Smooth muscle cell (in vitro differentiated cells): ENCODE results near the gene RTN4. TPM values are rescaled to one million over a fixed set of nuclear protein-coding genes. Genes with fewer than 3 reads are reported as not detected.

Source experiments
- DNase-seq: peaks from one replicate; lab custom pipeline; 2025; ENCODE audit not compliant: unreplicated experiment; lab: John Stamatoyannopoulos, UW
- H2AFZ ChIP-seq: fragments of 200-600 bp; sonication (generic); 2 replicates; pipeline ENCODE4 v1.6.0; 2016; ENCODE audit warnings: antibody characterized with exemption, low read depth, mild to moderate bottlenecking
- H3F3A ChIP-seq: fragments of 200-600 bp; sonication (generic); 2 replicates; pipeline ENCODE4 v1.6.0; 2017; ENCODE audit warnings: antibody characterized with exemption, low read depth
- H3K27ac ChIP-seq: fragments of 200-600 bp; sonication (generic); 2 replicates; pipeline ENCODE4 v1.5.1; 2016; ENCODE audit warnings: low read depth, mild to moderate bottlenecking
- H3K27me3 ChIP-seq: fragments of 200-600 bp; sonication (generic); 2 replicates; pipeline ENCODE4 v1.6.1; 2016; ENCODE audit warnings: low read depth, mild to moderate bottlenecking
- H3K36me3 ChIP-seq: fragments of 200-600 bp; sonication (generic); 2 replicates; pipeline ENCODE4 v1.5.1; 2016; ENCODE audit warnings: low read depth
- H3K4me1 ChIP-seq: fragments of 200-600 bp; sonication (generic); 2 replicates; pipeline ENCODE4 v1.5.1; 2016; ENCODE audit warnings: low read depth
- H3K4me2 ChIP-seq: fragments of 200-600 bp; sonication (generic); 2 replicates; pipeline ENCODE4 v1.6.0; 2016; ENCODE audit warnings: mild to moderate bottlenecking
- H3K4me3 ChIP-seq: fragments of 200-600 bp; sonication (generic); 2 replicates; pipeline ENCODE4 v1.5.1; 2016; ENCODE audit warnings: mild to moderate bottlenecking
- H3K79me2 ChIP-seq: fragments of 200-600 bp; sonication (generic); 2 replicates; pipeline ENCODE4 v1.6.0; 2016; ENCODE audit warnings: low read depth, mild to moderate bottlenecking
- H3K9ac ChIP-seq: fragments of 200-600 bp; sonication (generic); 2 replicates; pipeline ENCODE4 v1.6.0; 2016; ENCODE audit warnings: low read depth
- H3K9me3 ChIP-seq: fragments of 200-600 bp; sonication (generic); replicated peaks from 2 replicates; pipeline ENCODE4 v1.5.1; 2016; ENCODE audit warnings: low read depth
- H4K20me1 ChIP-seq: fragments of 200-600 bp; sonication (generic); 2 replicates; pipeline ENCODE4 v1.6.0; 2016; ENCODE audit warnings: low read depth
- WGBS: methylation state at CpG from one replicate; pipeline ENCODE4 v1.1.7; 2016; ENCODE audit warnings: low lambda C conversion rate; 5-methylcytosine and 5-hydroxymethylcytosine counted together
- polyA plus RNA-seq: library from polyadenylated mRNA; unstranded; fragments of >200 nt; fragmentation: Nextera tagmentation; extraction: Ambion mirVana; gene quantifications from 2 replicates; pipeline ENCODE4 v1.2.1, GENCODE V29; 2016
- total RNA-seq: library from RNA; depleted of rRNA; stranded (reverse); fragments of >200 nt; gene quantifications from 2 replicates; pipeline ENCODE4 v1.2.3, GENCODE V29; 2014
- TF ChIP-seq, protein P1 (sequence below): fragments of 200-600 bp; sonication (generic); IDR thresholded peaks from 2 replicates; pipeline ENCODE4 v1.5.1; 2017; ENCODE audit warnings: borderline replicate concordance, mild to moderate bottlenecking, antibody characterized with exemption; ENCODE audit not compliant: insufficient read depth, poor library complexity, severe bottlenecking

RTN4 gene
- total and polyA plus RNA-seq, 2 experiments from 2014 or later = 295 to 335 TPM

GRCh38 chr2:54964271-54964670, 86.0 kb downstream of the RTN4 start:
- no peaks in the 10 kb centered on the region for H3K79me2 ChIP-seq
- no peaks in the 10 kb centered on the region for H3K36me3 ChIP-seq
- H3K27me3 ChIP-seq = no peaks in the 10 kb centered on the region
- no peak for DNase-seq
- no peaks in the 10 kb centered on the region for H3K9me3 ChIP-seq
- TF ChIP-seq, protein P1, sequence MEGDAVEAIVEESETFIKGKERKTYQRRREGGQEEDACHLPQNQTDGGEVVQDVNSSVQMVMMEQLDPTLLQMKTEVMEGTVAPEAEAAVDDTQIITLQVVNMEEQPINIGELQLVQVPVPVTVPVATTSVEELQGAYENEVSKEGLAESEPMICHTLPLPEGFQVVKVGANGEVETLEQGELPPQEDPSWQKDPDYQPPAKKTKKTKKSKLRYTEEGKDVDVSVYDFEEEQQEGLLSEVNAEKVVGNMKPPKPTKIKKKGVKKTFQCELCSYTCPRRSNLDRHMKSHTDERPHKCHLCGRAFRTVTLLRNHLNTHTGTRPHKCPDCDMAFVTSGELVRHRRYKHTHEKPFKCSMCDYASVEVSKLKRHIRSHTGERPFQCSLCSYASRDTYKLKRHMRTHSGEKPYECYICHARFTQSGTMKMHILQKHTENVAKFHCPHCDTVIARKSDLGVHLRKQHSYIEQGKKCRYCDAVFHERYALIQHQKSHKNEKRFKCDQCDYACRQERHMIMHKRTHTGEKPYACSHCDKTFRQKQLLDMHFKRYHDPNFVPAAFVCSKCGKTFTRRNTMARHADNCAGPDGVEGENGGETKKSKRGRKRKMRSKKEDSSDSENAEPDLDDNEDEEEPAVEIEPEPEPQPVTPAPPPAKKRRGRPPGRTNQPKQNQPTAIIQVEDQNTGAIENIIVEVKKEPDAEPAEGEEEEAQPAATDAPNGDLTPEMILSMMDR = no peak
- no peak overlapping the region for H3K4me2 ChIP-seq
- H3K4me3 ChIP-seq = no peak overlapping the region
- H4K20me1 ChIP-seq = peaks cover 14% of the 10 kb centered on the region
- 78% methylated on average over 8 of the region's 8 CpGs for WGBS
- H3K27ac ChIP-seq = no peak overlapping the region
- H3K9ac ChIP-seq = no peak overlapping the region
- H2AFZ ChIP-seq = no peak overlapping the region
- H3F3A ChIP-seq = peaks cover 3% of the 10 kb centered on the region
- no peaks in the 10 kb centered on the region for H3K4me1 ChIP-seq

- DNase-seq = no peak
- peaks cover 7% of the 10 kb centered on the region for H4K20me1 ChIP-seq
- peaks cover 3% of the 10 kb centered on the region for H3F3A ChIP-seq
- H2AFZ ChIP-seq = no peak overlapping the region
- no peaks in the 10 kb centered on the region for H3K9me3 ChIP-seq
- H3K4me2 ChIP-seq = no peak overlapping the region
- TF ChIP-seq, protein P1 = no peak
- no peak overlapping the region for H3K9ac ChIP-seq
- H3K27ac ChIP-seq = no peak overlapping the region
- WGBS = 97% methylated on average over 2 of the region's 2 CpGs
- no peaks in the 10 kb centered on the region for H3K27me3 ChIP-seq
- H3K4me3 ChIP-seq = no peak overlapping the region
- H3K36me3 ChIP-seq = no peaks in the 10 kb centered on the region
- H3K4me1 ChIP-seq = no peaks in the 10 kb centered on the region
- no peaks in the 10 kb centered on the region for H3K79me2 ChIP-seq
Observed at GRCh38 chr2:54963476-54963875, 86.8 kb downstream of the RTN4 start.

DNA sequence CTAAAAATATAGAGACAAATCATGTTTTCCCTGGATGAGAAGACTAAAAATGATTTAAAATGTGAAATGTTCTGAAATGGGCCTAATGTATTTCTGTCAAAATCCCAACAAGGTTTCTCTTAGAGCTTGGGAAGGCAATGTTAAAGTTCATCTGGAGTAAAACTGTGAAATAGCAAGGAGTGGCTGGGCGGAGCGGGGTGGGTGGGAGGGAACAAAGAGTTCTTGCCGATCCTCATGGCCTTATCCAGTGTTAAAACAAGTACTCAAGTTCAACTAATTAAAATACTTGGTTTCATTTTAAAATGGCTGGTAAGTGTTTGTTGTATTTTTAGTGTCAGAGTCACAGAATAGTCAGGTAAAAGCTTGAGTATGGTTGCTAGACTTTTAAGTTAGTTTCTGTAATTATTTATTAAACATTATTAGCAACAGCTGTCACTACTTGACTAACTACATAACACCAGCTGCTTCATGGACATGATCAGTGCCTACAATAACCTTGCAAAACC, 87.3 kb downstream of the RTN4 start:
- TF ChIP-seq, protein P1 = no peak
- H3K36me3 ChIP-seq = no peaks in the 10 kb centered on the region
- no peaks in the 10 kb centered on the region for H3K79me2 ChIP-seq
- H3K9me3 ChIP-seq = no peaks in the 10 kb centered on the region
- peaks cover under 1% of the 10 kb centered on the region for H3F3A ChIP-seq
- DNase-seq = no peak
- no peak overlapping the region for H3K9ac ChIP-seq
- H3K4me3 ChIP-seq = no peak overlapping the region
- no peak overlapping the region for H2AFZ ChIP-seq
- no peak overlapping the region for H3K27ac ChIP-seq
- no peak overlapping the region for H3K4me2 ChIP-seq
- no peaks in the 10 kb centered on the region for H3K27me3 ChIP-seq
- no peaks in the 10 kb centered on the region for H3K4me1 ChIP-seq
- peaks cover 3% of the 10 kb centered on the region for H4K20me1 ChIP-seq
- 86% methylated on average over 2 of the region's 3 CpGs for WGBS

- Histone ChIP-seq H3K27ac (no peak overlapping the region), H3K27me3 (no peaks in the 10 kb centered on the region), H3K9me3 (no peaks in the 10 kb centered on the region), H3K4me2 (no peak overlapping the region), H3K36me3 (no peaks in the 10 kb centered on the region), H3K4me1 (no peaks in the 10 kb centered on the region), H3K9ac (no peak overlapping the region), H3F3A (no peaks in the 10 kb centered on the region), H4K20me1 (no peaks in the 10 kb centered on the region), H3K79me2 (no peaks in the 10 kb centered on the region), H3K4me3 (no peak overlapping the region), H2AFZ (no peak overlapping the region)
- TF ChIP-seq, protein P1 = no peak
- 93% methylated on average over 13 of the region's 13 CpGs for WGBS
- no peak for DNase-seq
Observed at GRCh38 chr2:54962511-54962910, 87.7 kb downstream of the RTN4 start.
